K562 (cell line): ENCODE results near the gene MAMDC4. TPM values are rescaled to one million over a fixed set of nuclear protein-coding genes. Genes with fewer than 3 reads are reported as not detected.

Experiments used
- ATAC-seq: fragments of 200-7000 bp; cut with Tn5 transposase; 3 replicates; pipeline ENCODE4 v1.9.1; 2020; ENCODE audit warnings: moderate library complexity
- BruUV-seq: library from RNA; stranded (reverse); fragments of 400-500 nt; replicated peaks from 2 replicates; lab custom pipeline; 2021; lab: Mats Ljungman, UMichigan
- CTCF ChIA-PET: fragments of 300-600 bp; formaldehyde crosslinking; extraction: SDS; loops from one replicate; lab custom pipeline; 2021; ENCODE audit warnings: low intra/inter-chr PET ratio; lab: Yijun Ruan, JAX
- POLR2A ChIA-PET: fragments of 300-600, 350-650 bp; sonication (Branson Sonifier 250); formaldehyde crosslinking; extraction: SDS; loops from one replicate; lab custom pipeline; 2021; ENCODE audit warnings: antibody characterized with exemption, inconsistent platforms; lab: Yijun Ruan, JAX
- DNase-seq, 4 experiments: peaks; one replicate each; pipeline versions ENCODE4 v3.0.0 to v3.0.0-alpha.2; 2011 to 2018; ENCODE audit warnings: low spot score in 3 of 4, mixed read lengths in 3 of 4; ENCODE audit errors: extremely low read depth in 1 of 4
- FAIRE-seq: peaks from 2 replicates; lab custom pipeline; 2011; peaks lifted over from hg19 to GRCh38; lab: Jason Lieb, UNC
- H2AFZ ChIP-seq: 2 replicates; pipeline ENCODE4 v1.6.0; 2011; ENCODE audit warnings: low read depth, low read length, control low read depth, inconsistent platforms
- H3K27ac ChIP-seq: fragments of 200-600 bp; 3 replicates; pipeline ENCODE4 v1.8.0; 2011; ENCODE audit warnings: low read depth, mild to moderate bottlenecking, control low read depth, inconsistent platforms, low read length, moderate library complexity, mixed read lengths; ENCODE audit errors: extremely low read depth
- H3K27me3 ChIP-seq, 2 experiments: fragments of 300-600 bp in 1 of 2; 2 replicates in 1 of 2; 3 replicates in 1 of 2; pipeline versions ENCODE4 v1.6.0 to v1.8.0; 2011; ENCODE audit warnings: inconsistent platforms in 2 of 2, low read length in 2 of 2, mild to moderate bottlenecking in 1 of 2, mixed read lengths in 1 of 2, moderate library complexity in 1 of 2; ENCODE audit not compliant: control insufficient read depth in 2 of 2, insufficient read depth in 2 of 2
- H3K36me3 ChIP-seq: fragments of 300-600 bp; 3 replicates; pipeline ENCODE4 v1.8.0; 2011; ENCODE audit warnings: mild to moderate bottlenecking, low read length, inconsistent platforms; ENCODE audit not compliant: control insufficient read depth, insufficient read depth
- H3K4me1 ChIP-seq, 2 experiments: fragments of 200-600 bp in 1 of 2; replicated peaks in 1 of 2; 2 replicates in 1 of 2; 3 replicates in 1 of 2; pipeline versions ENCODE4 v1.5.1 to v1.8.0; 2011; ENCODE audit warnings: inconsistent platforms in 2 of 2, low read length in 2 of 2, mild to moderate bottlenecking in 1 of 2, mixed read lengths in 1 of 2, moderate library complexity in 1 of 2; ENCODE audit not compliant: control insufficient read depth in 2 of 2, insufficient read depth in 2 of 2
- H3K4me2 ChIP-seq: 2 replicates; pipeline ENCODE4 v1.6.1; 2011; ENCODE audit warnings: low read length, control low read depth, inconsistent platforms, mixed read lengths; ENCODE audit not compliant: insufficient read depth
- H3K4me3 ChIP-seq: fragments of 200-600 bp; sonication (generic), shearing (Covaris generic); 2 replicates; pipeline ENCODE4 v1.5.1; 2016; ENCODE audit warnings: control low read depth, inconsistent platforms
- H3K79me2 ChIP-seq: fragments of 200-600 bp; 3 replicates; pipeline ENCODE4 v1.8.0; 2011; ENCODE audit warnings: low read length, inconsistent platforms; ENCODE audit not compliant: control insufficient read depth, insufficient read depth
- H3K9ac ChIP-seq, 2 experiments: 2 replicates each; pipeline versions ENCODE4 v1.6.0 to v1.6.1; 2011; ENCODE audit warnings: low read depth in 2 of 2, low read length in 2 of 2, control low read depth in 1 of 2, inconsistent platforms in 1 of 2, mild to moderate bottlenecking in 1 of 2, mixed read lengths in 1 of 2; ENCODE audit not compliant: insufficient read depth in 1 of 2
- H3K9me1 ChIP-seq: one replicate; pipeline ENCODE4 v1.6.0; 2011; ENCODE audit warnings: inconsistent platforms, mild to moderate bottlenecking, low read length, moderate library complexity; ENCODE audit not compliant: control insufficient read depth, insufficient read depth
- H3K9me3 ChIP-seq: replicated peaks from 2 replicates; pipeline ENCODE4 v1.5.1; 2011; ENCODE audit warnings: low read depth, low read length, inconsistent platforms; ENCODE audit not compliant: control insufficient read depth, insufficient read depth
- H4K20me1 ChIP-seq: replicated peaks from 2 replicates; pipeline ENCODE4 v1.6.1; 2011; ENCODE audit warnings: low read length, inconsistent platforms, mixed read lengths; ENCODE audit not compliant: control insufficient read depth, insufficient read depth
- BHLHE40 ChIP-seq: IDR thresholded peaks from 2 replicates; pipeline ENCODE4 v1.6.1; 2011; ENCODE audit warnings: low read length, improper control_type of control experiment
- BMI1 ChIP-seq: fragments of 150-350 bp; IDR thresholded peaks from 2 replicates; pipeline ENCODE4 v1.6.1; 2014; ENCODE audit warnings: low read length
- CBFB ChIP-seq: sonication (generic); formaldehyde crosslinking; IDR thresholded peaks from 2 replicates; pipeline ENCODE4 v1.4.0; 2020; ENCODE audit warnings: mild to moderate bottlenecking, missing genetic modification reagents
- CCNT2 ChIP-seq: IDR thresholded peaks from 2 replicates; pipeline ENCODE4 v1.6.1; 2011; ENCODE audit warnings: borderline replicate concordance, low read depth, mild to moderate bottlenecking, moderate library complexity, mixed read lengths, low read length; ENCODE audit not compliant: insufficient read length; ENCODE audit errors: extremely low read depth
- FOXK1 ChIP-seq: sonication (generic); formaldehyde crosslinking; IDR thresholded peaks from 2 replicates; pipeline ENCODE4 v1.8.0; 2022; ENCODE audit warnings: missing genetic modification reagents, mild to moderate bottlenecking, borderline replicate concordance
- MCM5 ChIP-seq: fragments of 450-650 bp; IDR thresholded peaks from 2 replicates; pipeline ENCODE4 v1.6.1; 2016; ENCODE audit warnings: low read depth
- PCBP1 ChIP-seq: fragments of 200-400 bp; formaldehyde crosslinking; IDR thresholded peaks from 2 replicates; pipeline ENCODE4 v1.6.1; 2018; ENCODE audit warnings: mild to moderate bottlenecking, low read depth, low read length; ENCODE audit not compliant: poor library complexity, severe bottlenecking
- POLR2G ChIP-seq: fragments of 200-400 bp; formaldehyde crosslinking; IDR thresholded peaks from 2 replicates; pipeline ENCODE4 v1.6.1; 2017; ENCODE audit warnings: low read depth, mild to moderate bottlenecking, antibody characterized with exemption, low read length, moderate library complexity
- RBFOX2 ChIP-seq: fragments of 200-400 bp; formaldehyde crosslinking; IDR thresholded peaks from 2 replicates; pipeline ENCODE4 v1.6.1; 2017; ENCODE audit warnings: low read depth, mild to moderate bottlenecking, low read length, moderate library complexity
- UBTF ChIP-seq, 2 experiments: IDR thresholded peaks; 2 replicates each; pipeline ENCODE4 v1.6.1; 2012; ENCODE audit warnings: improper control_type of control experiment in 2 of 2, low read depth in 2 of 2, low read length in 2 of 2, borderline replicate concordance in 1 of 2
- ZBTB33 ChIP-seq: sonication (generic); formaldehyde crosslinking; IDR thresholded peaks from 2 replicates; pipeline ENCODE4 v1.8.1; 2023; ENCODE audit warnings: mild to moderate bottlenecking, missing genetic modification reagents
- ZNF584 ChIP-seq: fragments of 200-800 bp; sonication (Bioruptor generic); IDR thresholded peaks from 2 replicates; pipeline ENCODE4 v1.6.1; 2016; ENCODE audit warnings: low read depth, mild to moderate bottlenecking, missing genetic modification characterization, missing compliant biosample characterization
- ZNF830 ChIP-seq: fragments of 250-450 bp; sonication (Bioruptor Pico); IDR thresholded peaks from 2 replicates; pipeline ENCODE4 v1.5.0; 2021; ENCODE audit warnings: mild to moderate bottlenecking
- WGBS: fragments of 100-300 bp; shearing (Covaris generic); methylation state at CpG from one replicate; pipeline ENCODE4 v1.1.6; 2016; ENCODE audit warnings: low coverage, mixed read lengths; ENCODE audit not compliant: insufficient coverage; ENCODE audit errors: missing lambda C conversion rate; 5-methylcytosine and 5-hydroxymethylcytosine counted together
- in situ Hi-C: fragments of 300-500 bp; cut with MboI; formaldehyde crosslinking; loops from 4 replicates; pipeline ENCODE4 v1.15.0; 2018; ENCODE audit warnings: inconsistent platforms, mixed read lengths
- intact Hi-C: fragments of 100-400 bp; cut with micrococcal nuclease; formaldehyde crosslinking; loops from 2 replicates; pipeline ENCODE4 v1.14.2; 2022
- polyA plus RNA-seq, 8 experiments: library from polyadenylated mRNA; depleted of rRNA in 4 of 8; stranded (reverse) in 5 of 8; unstranded in 3 of 8; fragments of >200 nt; fragmentation: Nextera tagmentation in 2 of 8; fragmentation: Illumina TruSeq in 1 of 8; extraction: Ambion mirVana in 2 of 8; extraction: Trizol in 1 of 8; gene quantifications; 2 replicates each; pipeline versions ENCODE4 v1.2.1 to v1.2.3, GENCODE V29; 2011 to 2014; ENCODE audit warnings: inconsistent platforms in 1 of 8, missing spikeins in 1 of 8
- total RNA-seq, 7 experiments: library from RNA; depleted of rRNA in 6 of 7; stranded (reverse); fragments of >200 nt in 6 of 7; fragmentation: Illumina TruSeq in 2 of 7; extraction: Trizol in 2 of 7; gene quantifications; 2 replicates each; pipeline versions ENCODE4 v1.2.1 to v1.2.3, GENCODE V29; 2011 to 2021; ENCODE audit warnings: low replicate concordance in 1 of 7
- TF ChIP-seq, protein P1 (sequence below): fragments of 250-450 bp; sonication (Bioruptor Pico); IDR thresholded peaks from 2 replicates; pipeline ENCODE4 v1.5.1; 2021; ENCODE audit warnings: mild to moderate bottlenecking

MAMDC4 gene
- total and polyA plus RNA-seq, 9 of the 15 experiments (the other 6 are each of a cell fraction or from before 2014, with no cell fraction given): 0.03 to 10.8 (median 1.5) TPM

GRCh38 chr9:136846376-136847087, 5.6 kb upstream of the MAMDC4 start:
- TF ChIP-seq UBTF (IDR thresholded peaks at IDR 0.05; ENCODE audit: borderline replicate concordance in 1 of 2, low read depth in 2 of 2, low read length in 2 of 2) (no peak), BHLHE40 (no peak), CCNT2 (peak; percentile 21), FOXK1 (no peak), ZNF830 (CRISPR knock-in tag) (no peak), CBFB (CRISPR knock-in tag) (no peak), ZBTB33 (CRISPR knock-in tag) (peak; percentile 93), BMI1 (no peak), MCM5 (no peak), PCBP1 (no peak), ZNF584 (CRISPR knock-in tag) (no peak), RBFOX2 (peak; percentile 48; the same call in 1 of the 2 replicates), POLR2G (peak; percentile 69)
- TF ChIP-seq, protein P1, sequence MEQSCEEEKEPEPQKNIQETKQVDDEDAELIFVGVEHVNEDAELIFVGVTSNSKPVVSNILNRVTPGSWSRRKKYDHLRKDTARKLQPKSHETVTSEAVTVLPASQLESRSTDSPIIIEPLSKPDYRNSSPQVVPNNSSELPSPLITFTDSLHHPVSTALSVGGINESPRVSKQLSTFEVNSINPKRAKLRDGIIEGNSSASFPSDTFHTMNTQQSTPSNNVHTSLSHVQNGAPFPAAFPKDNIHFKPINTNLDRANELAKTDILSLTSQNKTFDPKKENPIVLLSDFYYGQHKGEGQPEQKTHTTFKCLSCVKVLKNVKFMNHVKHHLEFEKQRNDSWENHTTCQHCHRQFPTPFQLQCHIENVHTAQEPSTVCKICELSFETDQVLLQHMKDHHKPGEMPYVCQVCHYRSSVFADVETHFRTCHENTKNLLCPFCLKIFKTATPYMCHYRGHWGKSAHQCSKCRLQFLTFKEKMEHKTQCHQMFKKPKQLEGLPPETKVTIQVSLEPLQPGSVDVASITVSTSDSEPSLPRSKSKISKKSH (CRISPR knock-in tag): no peak
- no peaks in the 10 kb centered on the region for H3K27me3 ChIP-seq
- BruUV-seq: no TSS peak
- H3K9ac ChIP-seq: no peak overlapping the region
- no peak overlapping the region for H3K4me3 ChIP-seq
- WGBS: 99% methylated on average over 40 of the region's 98 CpGs
- H4K20me1 ChIP-seq: peaks cover 11% of the 10 kb centered on the region
- DNase-seq (no peak), ATAC-seq (no peak), FAIRE-seq (no peak)
- ChIA-PET CTCF (interaction anchor here (0.7 kb wide), 1 partner anchor 96 kb away, joined by 3 read pairs; no protein-coding TSS in a partner anchor), POLR2A (interaction anchor here (0.6 to 1.8 kb wide), 4 partner anchors 8 to 149 kb away, joined by 3 to 8 read pairs (median 6); no protein-coding TSS in a partner anchor)
- no peaks in the 10 kb centered on the region for H3K9me3 ChIP-seq
- H2AFZ ChIP-seq: no peak overlapping the region
- intact Hi-C loops: loop anchor here (5.0 kb wide), 1 partner anchor 96 kb away; the partner anchor contains the start of gene FBXW5
- no peaks in the 10 kb centered on the region for H3K9me1 ChIP-seq
- H3K36me3 ChIP-seq: peaks cover 15% of the 10 kb centered on the region; the same call in 1 of the 3 replicates
- peaks cover 27% of the 10 kb centered on the region for H3K79me2 ChIP-seq
- no peak overlapping the region for H3K27ac ChIP-seq
- in situ Hi-C loops: no loop called here
- H3K4me1 ChIP-seq: peaks cover 13 to 85% of the 10 kb centered on the region in 2 experiments; a peak in 4 of 5 replicates
- H3K4me2 ChIP-seq: no peak overlapping the region
